Liver (tissue), 9 donors: ENCODE measurements around the gene YPEL2. TPM values are rescaled to one million over a fixed set of nuclear protein-coding genes. Genes with fewer than 3 reads are reported as not detected.

ENCODE experiments used
- DNase-seq: peaks from one replicate; pipeline ENCODE4 v3.0.0-alpha.2; 2017; ENCODE audit warnings: low spot score
- H3K27ac ChIP-seq, 2 donors: one replicate each; pipeline ENCODE4 v1.7.0; 2013; ENCODE audit warnings: inconsistent platforms in 2 of 2, low read length in 2 of 2, control low read depth in 1 of 2, low read depth in 1 of 2, mild to moderate bottlenecking in 1 of 2
- H3K27me3 ChIP-seq, 4 donors: one replicate each; pipeline versions ENCODE4 v1.6.1 to v1.7.0; 2013; ENCODE audit warnings: low read length in 3 of 4, inconsistent platforms in 1 of 4, mild to moderate bottlenecking in 1 of 4, moderate library complexity in 1 of 4; ENCODE audit not compliant: control insufficient read depth in 4 of 4, insufficient read depth in 4 of 4
- H3K36me3 ChIP-seq, 4 donors: one replicate each; pipeline versions ENCODE4 v1.6.1 to v1.7.0; 2013; ENCODE audit warnings: low read length in 3 of 4, mild to moderate bottlenecking in 3 of 4, low read depth in 1 of 4, moderate library complexity in 1 of 4; ENCODE audit not compliant: control insufficient read depth in 4 of 4, insufficient read depth in 3 of 4
- H3K4me1 ChIP-seq, 4 donors: one replicate each; pipeline versions ENCODE4 v1.6.1 to v1.7.0; 2013; ENCODE audit warnings: low read length in 3 of 4, mild to moderate bottlenecking in 3 of 4, moderate library complexity in 1 of 4; ENCODE audit not compliant: control insufficient read depth in 4 of 4, insufficient read depth in 4 of 4
- H3K4me3 ChIP-seq, 3 donors: one replicate each; pipeline versions ENCODE4 v1.6.1 to v1.7.0; 2013; ENCODE audit warnings: low read length in 3 of 3, control low read depth in 1 of 3, low read depth in 1 of 3, mild to moderate bottlenecking in 1 of 3
- H3K9ac ChIP-seq, 2 donors: one replicate each; pipeline ENCODE4 v1.7.0; 2013; ENCODE audit warnings: low read length in 2 of 2, mild to moderate bottlenecking in 2 of 2, moderate library complexity in 2 of 2, control low read depth in 1 of 2, low read depth in 1 of 2
- H3K9me3 ChIP-seq, 4 donors: one replicate each; pipeline versions ENCODE4 v1.6.1 to v1.7.0; 2013; ENCODE audit warnings: low read length in 3 of 4; ENCODE audit not compliant: control insufficient read depth in 4 of 4
- ATF3 ChIP-seq: IDR thresholded peaks from 2 replicates; pipeline ENCODE4 v1.6.1; 2016; ENCODE audit warnings: antibody characterized with exemption
- CTCF ChIP-seq: fragments of 150-350 bp; IDR thresholded peaks from 2 replicates; pipeline ENCODE4 v1.5.1; 2017; ENCODE audit warnings: improper control_type of control experiment, low read depth, low read length; ENCODE audit not compliant: missing input control
- FOXA1 ChIP-seq: IDR thresholded peaks from 2 replicates; pipeline ENCODE4 v1.6.1; 2016; ENCODE audit warnings: antibody characterized with exemption
- FOXA2 ChIP-seq: IDR thresholded peaks from 2 replicates; pipeline ENCODE4 v1.6.1; 2016; ENCODE audit warnings: antibody characterized with exemption
- GABPA ChIP-seq, 2 donors: IDR thresholded peaks in 1 of 2; conservative IDR thresholded peaks in 1 of 2; 2 replicates each; pipeline ENCODE4 v1.6.1; 2016; ENCODE audit warnings: antibody characterized with exemption in 2 of 2, mild to moderate bottlenecking in 1 of 2, moderate library complexity in 1 of 2
- HNF4A ChIP-seq, 2 donors: conservative IDR thresholded peaks; 2 replicates each; pipeline ENCODE4 v1.6.1; 2016; ENCODE audit warnings: antibody characterized with exemption in 2 of 2, mild to moderate bottlenecking in 2 of 2
- HNF4G ChIP-seq: IDR thresholded peaks from 2 replicates; pipeline ENCODE4 v1.6.1; 2016; ENCODE audit warnings: antibody characterized with exemption
- JUND ChIP-seq, 2 donors: IDR thresholded peaks; 2 replicates each; pipeline ENCODE4 v1.6.1; 2016; ENCODE audit warnings: antibody characterized with exemption in 2 of 2
- MAX ChIP-seq: IDR thresholded peaks from 2 replicates; pipeline ENCODE4 v1.6.1; 2016; ENCODE audit warnings: antibody characterized with exemption
- NR2F2 ChIP-seq: IDR thresholded peaks from 2 replicates; pipeline ENCODE4 v1.6.1; 2016; ENCODE audit warnings: antibody characterized with exemption
- RAD21 ChIP-seq, 2 donors: IDR thresholded peaks; 2 replicates each; pipeline ENCODE4 v1.6.1; 2016; ENCODE audit warnings: antibody characterized with exemption in 2 of 2, mild to moderate bottlenecking in 2 of 2
- REST ChIP-seq: IDR thresholded peaks from 2 replicates; pipeline ENCODE4 v1.6.1; 2016; ENCODE audit warnings: antibody characterized with exemption, mild to moderate bottlenecking
- RXRA ChIP-seq, 2 donors: IDR thresholded peaks; 2 replicates each; pipeline ENCODE4 v1.6.1; 2017 to 2018; ENCODE audit warnings: antibody characterized with exemption in 2 of 2, mild to moderate bottlenecking in 1 of 2
- SP1 ChIP-seq: IDR thresholded peaks from 2 replicates; pipeline ENCODE4 v1.6.1; 2018; ENCODE audit warnings: antibody characterized with exemption, mild to moderate bottlenecking
- TAF1 ChIP-seq: conservative IDR thresholded peaks from 2 replicates; pipeline ENCODE4 v1.6.1; 2016; ENCODE audit warnings: antibody characterized with exemption, mild to moderate bottlenecking
- YY1 ChIP-seq: IDR thresholded peaks from 2 replicates; pipeline ENCODE4 v1.6.1; 2016; ENCODE audit warnings: antibody characterized with exemption, mild to moderate bottlenecking
- ZBTB33 ChIP-seq: IDR thresholded peaks from 2 replicates; pipeline ENCODE4 v1.6.1; 2016; ENCODE audit warnings: antibody characterized with exemption
- WGBS: extraction: QIAGEN DNeasy Blood & Tissue Kit; methylation state at CpG from one replicate; pipeline ENCODE4 v1.1.7; 2013; 5-methylcytosine and 5-hydroxymethylcytosine counted together
- polyA plus RNA-seq, 2 donors: library from polyadenylated mRNA; stranded (reverse) in 1 of 2; unstranded in 1 of 2; fragments of 200-250 nt in 1 of 2; fragments of >200 nt in 1 of 2; fragmentation: Nextera tagmentation in 1 of 2; extraction: Ambion mirVana in 1 of 2; gene quantifications; one replicate each; pipeline versions ENCODE4 v1.2.1 to v1.2.3, GENCODE V29; 2013 to 2015
- total RNA-seq, 2 donors: library from RNA; depleted of rRNA; stranded (reverse); fragments of >200 nt; gene quantifications; one replicate each; pipeline ENCODE4 v1.2.3, GENCODE V29; 2014
- donor health status: healthy.
- donor health status: healthy.
- donor health status: healthy.
- donor health status: healthy.
- donor health status: healthy.

The YPEL2 gene
- total and polyA plus RNA-seq, 4 donors, result 4.2 to 23.8 (median 11.3) TPM

- H3K36me3 ChIP-seq, result peaks cover 0 to 3% (median 0%) of the 10 kb centered on the region in 4 donors
- peaks cover 5 to 35% (median 17%) of the 10 kb centered on the region in 4 donors for H3K4me1 ChIP-seq
- no peak for DNase-seq
- TF ChIP-seq ATF3, result no peak
- TF ChIP-seq RAD21 (IDR thresholded peaks at IDR 0.05), result no peak
- TF ChIP-seq NR2F2, result no peak
- no peak for TF ChIP-seq YY1
- no peak for TF ChIP-seq FOXA2
- no peak for TF ChIP-seq GABPA (IDR thresholded peaks at IDR 0.05 in 1 of 2, conservative IDR thresholded peaks at IDR 0.05 in 1 of 2)
- TF ChIP-seq JUND (IDR thresholded peaks at IDR 0.05), result no peak
- no peak for TF ChIP-seq HNF4G
- no peak for TF ChIP-seq REST
- no peak for TF ChIP-seq TAF1
- TF ChIP-seq CTCF, result no peak
- TF ChIP-seq MAX, result no peak
- TF ChIP-seq ZBTB33, result no peak
- TF ChIP-seq RXRA (IDR thresholded peaks at IDR 0.05), result no peak
- no peak for TF ChIP-seq SP1
- no peak for TF ChIP-seq HNF4A (conservative IDR thresholded peaks at IDR 0.05)
- no peak overlapping the region for H3K9ac ChIP-seq
- H3K27ac ChIP-seq, result no peak overlapping the region
- no peaks in the 10 kb centered on the region for H3K9me3 ChIP-seq
- no peaks in the 10 kb centered on the region for H3K27me3 ChIP-seq
- WGBS, result 97% methylated on average over 5 of the region's 5 CpGs
- no peak overlapping the region for H3K4me3 ChIP-seq
Measured at GRCh38 chr17:59376506-59376905, 45.1 kb downstream of the YPEL2 start.

- H3K36me3 ChIP-seq, result peaks cover 0 to 3% (median 1%) of the 10 kb centered on the region in 4 donors
- no peak overlapping the region for H3K9ac ChIP-seq
- DNase-seq, result no peak
- peaks cover 3 to 26% (median 11%) of the 10 kb centered on the region in 4 donors for H3K4me1 ChIP-seq
- no peaks in the 10 kb centered on the region for H3K27me3 ChIP-seq
- no peak overlapping the region for H3K4me3 ChIP-seq
- H3K27ac ChIP-seq, result no peak overlapping the region
- TF ChIP-seq RXRA (IDR thresholded peaks at IDR 0.05) (no peak), RAD21 (IDR thresholded peaks at IDR 0.05) (peak in 1 of 2 donors; percentile 56), FOXA1 (peak; percentile 72), FOXA2 (peak; percentile 89)
- no peaks in the 10 kb centered on the region for H3K9me3 ChIP-seq
- 70% methylated on average over 3 of the region's 3 CpGs for WGBS
Measured at GRCh38 chr17:59377410-59377809, 46.0 kb downstream of the YPEL2 start.
